Ascending aorta (tissue), 2 donors: Measurements from ENCODE around the gene NCOA6. TPM values are rescaled to one million over a fixed set of nuclear protein-coding genes. Genes with fewer than 3 reads are reported as not detected.
A peak's percentile ranks its signal among the peaks of the same experiment; 100 is the strongest.

ENCODE experiments used
- DNase-seq, 2 donors: peaks; one replicate each; pipeline ENCODE4 v3.0.0-alpha.2; 2019; ENCODE audit warnings: low spot score in 2 of 2
- H3K27ac ChIP-seq, 2 donors: fragments of 200-600 bp; sonication (generic); one replicate each; pipeline ENCODE4 v1.5.1; 2016 to 2017; ENCODE audit warnings: mild to moderate bottlenecking in 1 of 2
- H3K27me3 ChIP-seq: fragments of 200-600 bp; sonication (generic); one replicate; pipeline ENCODE4 v1.5.1; 2017
- H3K36me3 ChIP-seq, 2 donors: fragments of 200-600 bp; sonication (generic); one replicate each; pipeline ENCODE4 v1.5.1; 2016
- H3K4me1 ChIP-seq, 2 donors: fragments of 200-600 bp; sonication (generic); one replicate each; pipeline ENCODE4 v1.5.1; 2016 to 2017; ENCODE audit warnings: mild to moderate bottlenecking in 1 of 2
- H3K4me3 ChIP-seq, 2 donors: fragments of 200-600 bp; sonication (generic); one replicate each; pipeline ENCODE4 v1.5.1; 2016 to 2017; ENCODE audit warnings: mild to moderate bottlenecking in 1 of 2
- H3K9me3 ChIP-seq, 2 donors: fragments of 200-600 bp; sonication (generic); one replicate each; pipeline ENCODE4 v1.5.1; 2016
- CTCF ChIP-seq, 3 experiments: fragments of 200-600 bp in 2 of 3; fragments of 450-650 bp in 1 of 3; sonication (generic) in 2 of 3; IDR thresholded peaks; one replicate each; pipeline ENCODE4 v1.5.1; 2016 to 2019; ENCODE audit warnings: antibody characterized with exemption in 3 of 3, mild to moderate bottlenecking in 1 of 3, moderate library complexity in 1 of 3
- intact Hi-C: fragments of 100-400 bp; cut with DNase I; formaldehyde crosslinking; loops from one replicate; pipeline ENCODE4 v1.15.1; 2023
- total RNA-seq: library from RNA; depleted of rRNA; stranded (reverse); fragments of >200 nt; gene quantifications from one replicate; pipeline ENCODE4 v1.1.0, GENCODE V29; 2016

NCOA6 gene
- total RNA-seq, 1 donor from 2014 or later, result 21.6 TPM

DNA sequence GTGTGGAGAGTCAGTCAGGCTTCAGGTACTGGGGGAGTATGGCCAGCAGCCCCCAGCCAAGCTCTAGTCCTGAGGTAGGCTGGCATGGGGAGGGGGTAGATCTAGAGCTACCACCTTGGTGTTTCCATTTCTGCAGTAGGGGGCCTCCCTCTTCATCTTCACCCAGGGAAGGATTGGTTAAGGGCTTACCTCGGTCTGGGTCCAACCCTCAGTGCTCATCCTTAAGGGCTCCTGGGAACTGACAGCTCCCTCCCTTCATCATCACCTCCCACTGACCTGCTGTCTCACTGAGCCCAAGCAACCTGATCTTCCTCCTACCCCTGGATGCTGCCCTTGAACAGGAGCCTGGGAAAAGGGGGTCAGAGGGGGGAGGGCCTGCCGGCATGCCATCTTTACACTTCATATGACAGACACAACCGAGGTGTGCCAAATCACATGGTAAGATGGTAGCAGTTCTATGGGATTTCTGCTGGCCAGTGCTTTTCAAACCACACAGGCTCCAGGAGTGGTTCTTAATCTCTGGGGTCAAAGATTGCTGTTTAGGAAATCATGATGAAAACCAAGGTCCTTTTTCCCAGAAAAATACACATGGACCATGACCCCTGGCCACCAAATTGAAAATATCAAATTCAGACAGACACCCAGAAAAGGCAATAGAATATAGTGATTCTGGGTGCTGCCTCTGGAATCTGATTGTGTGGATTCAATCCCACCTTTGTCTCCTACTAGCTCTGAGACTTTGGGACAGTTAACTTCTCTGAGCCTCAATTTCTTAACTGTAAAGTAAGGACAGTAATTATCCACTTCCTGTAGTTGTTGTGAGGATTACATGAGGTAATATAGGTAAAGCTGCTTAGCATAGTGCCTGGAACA lies 118.3 kb downstream of the NCOA6 start:
- Histone ChIP-seq H3K9me3 (no peaks in the 10 kb centered on the region), H3K4me3 (no peak overlapping the region), H3K27me3 (no peaks in the 10 kb centered on the region), H3K4me1 (peaks cover 10 to 19% of the 10 kb centered on the region in 2 donors), H3K27ac (no peak overlapping the region), H3K36me3 (no peaks in the 10 kb centered on the region)
- intact Hi-C loops, result loop anchor here (5.0 to 10.0 kb wide), 3 partner anchors 170 to 1038 kb away; partner anchors contain the start of genes ACSS2, DYNLRB1 and RBM39
- no peak for DNase-seq
- no peak for TF ChIP-seq CTCF (IDR thresholded peaks at IDR 0.05)

GRCh38 chr20:34706302-34706875 lies 119.1 kb downstream of the NCOA6 start:
- Histone ChIP-seq H3K4me1 (peaks cover 10 to 19% of the 10 kb centered on the region in 2 donors), H3K4me3 (no peak overlapping the region), H3K27me3 (no peaks in the 10 kb centered on the region), H3K27ac (no peak overlapping the region), H3K9me3 (no peaks in the 10 kb centered on the region), H3K36me3 (no peaks in the 10 kb centered on the region)
- intact Hi-C loops, result loop anchor here (5.0 to 10.0 kb wide), 3 partner anchors 171 to 1038 kb away; partner anchors contain the start of genes ACSS2, DYNLRB1 and RBM39
- DNase-seq, result no peak
- no peak for TF ChIP-seq CTCF (IDR thresholded peaks at IDR 0.05)

DNA sequence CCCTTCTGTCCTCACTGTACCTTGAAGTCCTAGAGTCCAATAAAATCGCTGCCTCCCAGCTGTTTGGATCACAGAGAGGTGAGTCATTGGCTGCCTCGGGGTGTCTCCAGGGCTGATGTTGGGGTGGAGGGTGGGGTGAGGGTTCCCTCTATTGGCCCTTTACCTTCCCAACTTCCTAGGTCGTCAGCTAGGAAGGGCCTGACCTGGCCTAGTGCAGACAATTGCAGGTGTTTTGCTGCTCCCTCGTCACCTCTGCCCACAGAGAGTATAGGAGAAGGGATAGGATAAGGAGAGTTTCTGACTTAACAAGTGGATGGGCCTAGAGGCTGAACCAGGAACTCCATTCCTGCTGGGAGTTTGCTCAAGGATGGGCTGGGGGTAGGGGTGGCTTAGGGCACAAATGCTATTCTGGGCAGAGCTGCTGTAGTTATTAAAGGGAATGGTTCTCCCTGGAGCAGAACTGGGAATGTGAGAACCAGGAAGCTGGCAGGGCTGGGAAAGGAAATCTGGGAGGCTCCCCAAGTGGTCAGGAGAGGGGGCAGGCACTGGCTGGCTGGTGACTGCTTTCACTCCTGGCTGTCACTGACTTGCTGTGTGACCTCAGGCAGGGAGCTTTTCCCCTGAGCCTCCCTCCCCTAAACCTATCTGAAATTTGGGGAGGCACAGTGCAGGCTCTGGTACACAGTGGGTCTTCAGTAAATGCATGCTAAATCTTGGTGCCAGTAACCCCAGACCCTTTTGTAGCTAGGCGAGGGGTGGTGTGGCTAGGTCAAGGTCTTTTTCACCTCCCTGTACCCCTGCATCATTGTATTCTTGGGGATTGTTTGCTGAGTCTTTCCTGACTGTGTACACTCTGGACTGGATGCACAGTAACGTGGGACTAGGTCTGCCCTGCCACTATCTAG lies 119.8 kb downstream of the NCOA6 start:
- Histone ChIP-seq H3K27me3 (no peaks in the 10 kb centered on the region), H3K4me1 (peaks cover 10 to 19% of the 10 kb centered on the region in 2 donors), H3K27ac (peak overlapping the region; percentile 98 to 99), H3K9me3 (no peaks in the 10 kb centered on the region), H3K36me3 (no peaks in the 10 kb centered on the region), H3K4me3 (peak overlapping the region; percentile 76 to 85)
- DNase-seq, result no peak
- intact Hi-C loops, result loop anchor here (2.0 to 10.0 kb wide), 4 partner anchors 127 to 1039 kb away; partner anchors contain the start of genes ACSS2, DYNLRB1 and RBM39
- no peak for TF ChIP-seq CTCF (IDR thresholded peaks at IDR 0.05)

GRCh38 chr20:34705008-34705396 lies 120.4 kb downstream of the NCOA6 start:
- no peaks in the 10 kb centered on the region for H3K9me3 ChIP-seq
- no peak for TF ChIP-seq CTCF (IDR thresholded peaks at IDR 0.05)
- peaks cover 5 to 12% of the 10 kb centered on the region in 2 donors for H3K4me1 ChIP-seq
- no peaks in the 10 kb centered on the region for H3K27me3 ChIP-seq
- no peak for DNase-seq
- H3K4me3 ChIP-seq, result peak overlapping the region; percentile 76 to 85
- H3K27ac ChIP-seq, result peak overlapping the region; percentile 98 to 99
- intact Hi-C loops, result loop anchor here (2.0 to 10.0 kb wide), 4 partner anchors 126 to 1040 kb away; partner anchors contain the start of genes ACSS2, DYNLRB1 and RBM39
- no peaks in the 10 kb centered on the region for H3K36me3 ChIP-seq
